Transverse colon (tissue), 4 donors: Measurements from ENCODE around the gene ANXA1. TPM values are rescaled to one million over a fixed set of nuclear protein-coding genes. Genes with fewer than 3 reads are reported as not detected.
"Not testable (repeated sequence)": the region's sequence is repeated elsewhere in the genome, so short reads cannot be mapped to it uniquely, and the experiment has no call there.

Experiments used
- DNase-seq: peaks from one replicate; pipeline ENCODE4 v3.0.0-alpha.2; 2019
- H3K27ac ChIP-seq, 4 donors: fragments of 200-600 bp; sonication (generic); 2 replicates each; pipeline ENCODE4 v1.5.1; 2016 to 2018; ENCODE audit warnings: inconsistent platforms in 4 of 4
- H3K27me3 ChIP-seq: fragments of 200-600 bp; sonication (generic); 2 replicates; pipeline ENCODE4 v1.5.1; 2017; ENCODE audit warnings: inconsistent platforms
- H3K36me3 ChIP-seq, 4 donors: fragments of 200-600 bp; sonication (generic); 2 replicates each; pipeline ENCODE4 v1.5.1; 2017 to 2019; ENCODE audit warnings: inconsistent platforms in 4 of 4
- H3K4me1 ChIP-seq, 4 donors: fragments of 200-600 bp; sonication (generic); 2 replicates each; pipeline ENCODE4 v1.5.1; 2017 to 2020; ENCODE audit warnings: inconsistent platforms in 4 of 4
- H3K4me3 ChIP-seq, 4 donors: fragments of 200-600 bp; sonication (generic); 1 replicate in 1 of 4; 2 replicates in 3 of 4; pipeline versions ENCODE4 v1.5.1 to v1.6.1; 2017 to 2019; ENCODE audit warnings: inconsistent platforms in 4 of 4
- H3K9me3 ChIP-seq, 2 donors: fragments of 200-600 bp; sonication (generic); 2 replicates each; pipeline ENCODE4 v1.5.1; 2017 to 2019; ENCODE audit warnings: inconsistent platforms in 2 of 2
- CTCF ChIP-seq, 5 experiments: fragments of 200-600 bp in 3 of 5; fragments of 450-650 bp in 2 of 5; sonication (generic) in 3 of 5; IDR thresholded peaks; 1 replicate in 2 of 5; 2 replicates in 3 of 5; pipeline ENCODE4 v1.5.1; 2016 to 2017; ENCODE audit warnings: antibody characterized with exemption in 5 of 5, inconsistent platforms in 3 of 5, mild to moderate bottlenecking in 2 of 5, moderate library complexity in 1 of 5
- EP300 ChIP-seq: sonication (generic); formaldehyde crosslinking; IDR thresholded peaks from one replicate; pipeline ENCODE4 v1.6.1; 2017; ENCODE audit warnings: antibody characterized with exemption, low read depth
- POLR2A ChIP-seq: fragments of 450-650 bp; IDR thresholded peaks from one replicate; pipeline ENCODE4 v1.6.1; 2016; ENCODE audit warnings: antibody characterized with exemption, mild to moderate bottlenecking, moderate library complexity
- POLR2AphosphoS5 ChIP-seq, 3 donors: sonication (generic); formaldehyde crosslinking; IDR thresholded peaks; one replicate each; pipeline ENCODE4 v1.6.1; 2016; ENCODE audit warnings: antibody characterized with exemption in 3 of 3
- WGBS, 2 donors: methylation state at CpG; one replicate each; pipeline ENCODE4 v1.1.5; 2018; ENCODE audit warnings: low coverage in 1 of 2; 5-methylcytosine and 5-hydroxymethylcytosine counted together
- in situ Hi-C, 4 donors: fragments of 200-750 bp; cut with MboI; loops; one replicate each; pipeline versions ENCODE4 v1.15.0 to v1.15.1; 2017; ENCODE audit warnings: low sequenced_read_pairs in 3 of 4, low pct_ligation_motif_present in 1 of 4, low pct_unique_long_range_greater_than_20kb in 1 of 4
- intact Hi-C: fragments of 100-400 bp; cut with DNase I; formaldehyde crosslinking; loops from one replicate; pipeline ENCODE4 v1.15.1; 2023; ENCODE audit warnings: low total_unique reads
- total RNA-seq, 4 donors: library from RNA; depleted of rRNA; stranded (reverse); fragments of >200 nt; gene quantifications; one replicate each; pipeline ENCODE4 v1.1.0, GENCODE V29; 2016

ANXA1 gene
- total RNA-seq, result 100 to 1,000 TPM in 1 of 4 donors, 10 to 100 TPM in 3; 33.3 to 160 (median 66.9) TPM

GRCh38 chr9:73151653-73152542, at the start of gene ANXA1:
ANXA1 (plus strand) TSS chr9:73151865; CDS start chr9:73158536, 6,671 bp downstream.
- 27 to 33% methylated on average over 2 of the region's 2 CpGs for WGBS, 2 donors
- H3K9me3 ChIP-seq, result no peaks in the 10 kb centered on the region
- in situ Hi-C loops (no loop called here), intact Hi-C loops (no loop called here)
- no peak for TF ChIP-seq CTCF (IDR thresholded peaks at IDR 0.05)
- TF ChIP-seq POLR2AphosphoS5 (IDR thresholded peaks at IDR 0.05), result peak; percentile 81 to 94 (median 86)
- TF ChIP-seq POLR2A, result peak; percentile 79
- DNase-seq, result no peak
- H3K36me3 ChIP-seq, result no peaks in the 10 kb centered on the region
- no peaks in the 10 kb centered on the region for H3K27me3 ChIP-seq
- peak within 1 kb of the TSS; percentile 64 to 78 (median 75) for H3K27ac ChIP-seq
- peaks cover 0 to 64% (median 28%) of the 10 kb centered on the region in 4 donors for H3K4me1 ChIP-seq
- peak within 1 kb of the TSS; percentile 5 to 49 (median 18) for H3K4me3 ChIP-seq

GRCh38 chr9:73104342-73104741, 47.3 kb upstream of the ANXA1 start:
- WGBS, 2 donors, result 80 to 88% methylated on average over 3 to 4 of the region's 4 CpGs
- Histone ChIP-seq H3K27ac (no peak overlapping the region), H3K36me3 (no peaks in the 10 kb centered on the region), H3K4me1 (no peaks in the 10 kb centered on the region), H3K9me3 (no peaks in the 10 kb centered on the region), H3K4me3 (no peak overlapping the region), H3K27me3 (no peaks in the 10 kb centered on the region)
- TF ChIP-seq POLR2A, result no peak
- TF ChIP-seq POLR2AphosphoS5 (IDR thresholded peaks at IDR 0.05), result no peak
- in situ Hi-C loops, result loop anchor here in 1 of 4 donors (10.0 kb wide), 1 partner anchor 70 kb away; no protein-coding TSS in a partner anchor
- no peak for DNase-seq
- intact Hi-C loops, result no loop called here

GRCh38 chr9:73104921-73105320, 46.7 kb upstream of the ANXA1 start:
- in situ Hi-C loops, result loop anchor here (5.0 to 10.0 kb wide), 3 partner anchors 70 to 82 kb away; no protein-coding TSS in a partner anchor
- Histone ChIP-seq H3K9me3 (no peaks in the 10 kb centered on the region), H3K27ac (no peak overlapping the region), H3K36me3 (no peaks in the 10 kb centered on the region), H3K4me1 (no peaks in the 10 kb centered on the region), H3K4me3 (no peak overlapping the region), H3K27me3 (no peaks in the 10 kb centered on the region)
- no peak for TF ChIP-seq POLR2A
- no peak for TF ChIP-seq CTCF (IDR thresholded peaks at IDR 0.05)
- TF ChIP-seq EP300, result no peak
- no peak for TF ChIP-seq POLR2AphosphoS5 (IDR thresholded peaks at IDR 0.05)
- DNase-seq, result no peak
- intact Hi-C loops, result no loop called here
- WGBS, 2 donors, result 85 to 92% methylated on average over 3 of the region's 3 CpGs

GRCh38 chr9:73107489-73108069, 44.1 kb upstream of the ANXA1 start:
- 58 to 72% methylated on average over 3 to 5 of the region's 5 CpGs for WGBS, 2 donors
- intact Hi-C loops, result loop anchor here (2.0 kb wide), 1 partner anchor 75 kb away; no protein-coding TSS in a partner anchor

More at GRCh38 chr9:73107489-73108069, 44.1 kb upstream of the ANXA1 start:
- peak; percentile 61 to 71 (median 70) for TF ChIP-seq CTCF (IDR thresholded peaks at IDR 0.05)
- in situ Hi-C loops, result loop anchor here (5.0 to 10.0 kb wide), 3 partner anchors 67 to 80 kb away; no protein-coding TSS in a partner anchor
- H3K27me3 ChIP-seq, H3K9me3 ChIP-seq, H3K27ac ChIP-seq, H3K4me1 ChIP-seq, H3K36me3 ChIP-seq, H3K4me3 ChIP-seq: not testable (repeated sequence)
- peak; percentile 44 for DNase-seq
